Measurements from ENCODE around the gene SORL1.

- no peak for TF ChIP-seq CTCF (IDR thresholded peaks at IDR 0.05)
- no peak for TF ChIP-seq POLR2A (IDR thresholded peaks at IDR 0.05)
- no peak for TF ChIP-seq EP300 (IDR thresholded peaks at IDR 0.05)
These were observed 26.3 kb upstream of the SORL1 start for GRCh38 chr11:121425828-121426227.
